Measurements from ENCODE around the gene CCDC106.

CCDC106 gene

DNA sequence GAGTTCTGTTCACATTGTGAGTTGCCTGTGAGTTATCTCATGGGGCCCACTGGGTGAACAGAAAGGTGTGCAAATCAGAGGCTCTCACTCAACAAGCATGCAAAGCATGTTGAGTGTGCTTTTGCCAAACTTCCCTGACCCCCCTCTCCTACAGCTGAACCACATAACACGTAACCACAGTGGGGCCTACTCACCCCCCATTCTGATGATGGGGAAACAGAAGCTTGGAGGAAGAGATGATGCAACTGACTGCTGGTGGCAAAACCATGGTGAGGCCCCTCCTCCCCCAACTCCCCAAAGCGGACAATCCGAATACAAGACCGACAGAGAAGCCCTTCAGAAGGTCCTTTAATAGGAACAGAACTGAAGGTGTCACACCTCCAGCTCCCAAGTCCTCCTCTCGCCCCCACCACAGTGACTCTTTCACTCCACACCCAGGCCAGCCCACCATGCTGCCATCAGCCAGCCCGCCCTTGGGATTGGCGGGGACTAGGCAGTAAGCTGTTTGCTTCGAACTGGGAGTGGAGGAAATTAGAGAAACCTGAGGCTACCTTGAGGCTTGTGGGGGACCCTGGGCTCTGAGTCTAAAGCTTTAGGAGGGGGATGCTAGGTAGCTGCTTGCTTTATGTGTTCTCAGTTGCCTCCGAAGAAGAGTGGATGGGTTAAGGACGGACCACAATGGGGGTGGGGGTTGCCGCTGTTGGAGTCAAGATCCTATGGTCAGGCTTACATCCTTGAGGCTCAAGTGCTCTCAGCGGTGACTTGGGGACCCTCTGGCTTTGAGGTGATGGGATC lies 27.4 kb upstream of the CCDC106 start:
- TF ChIP-seq, protein P1, sequence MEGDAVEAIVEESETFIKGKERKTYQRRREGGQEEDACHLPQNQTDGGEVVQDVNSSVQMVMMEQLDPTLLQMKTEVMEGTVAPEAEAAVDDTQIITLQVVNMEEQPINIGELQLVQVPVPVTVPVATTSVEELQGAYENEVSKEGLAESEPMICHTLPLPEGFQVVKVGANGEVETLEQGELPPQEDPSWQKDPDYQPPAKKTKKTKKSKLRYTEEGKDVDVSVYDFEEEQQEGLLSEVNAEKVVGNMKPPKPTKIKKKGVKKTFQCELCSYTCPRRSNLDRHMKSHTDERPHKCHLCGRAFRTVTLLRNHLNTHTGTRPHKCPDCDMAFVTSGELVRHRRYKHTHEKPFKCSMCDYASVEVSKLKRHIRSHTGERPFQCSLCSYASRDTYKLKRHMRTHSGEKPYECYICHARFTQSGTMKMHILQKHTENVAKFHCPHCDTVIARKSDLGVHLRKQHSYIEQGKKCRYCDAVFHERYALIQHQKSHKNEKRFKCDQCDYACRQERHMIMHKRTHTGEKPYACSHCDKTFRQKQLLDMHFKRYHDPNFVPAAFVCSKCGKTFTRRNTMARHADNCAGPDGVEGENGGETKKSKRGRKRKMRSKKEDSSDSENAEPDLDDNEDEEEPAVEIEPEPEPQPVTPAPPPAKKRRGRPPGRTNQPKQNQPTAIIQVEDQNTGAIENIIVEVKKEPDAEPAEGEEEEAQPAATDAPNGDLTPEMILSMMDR (conservative IDR thresholded peaks at IDR 0.05; ENCODE audit: control insufficient read depth, insufficient read depth, low read depth, low read length), result no peak
- no peak for DNase-seq (ENCODE audit: low read depth)
- H3K4me3 ChIP-seq (ENCODE audit: control insufficient read depth, low read depth, low read length), result no peak overlapping the region

DNA sequence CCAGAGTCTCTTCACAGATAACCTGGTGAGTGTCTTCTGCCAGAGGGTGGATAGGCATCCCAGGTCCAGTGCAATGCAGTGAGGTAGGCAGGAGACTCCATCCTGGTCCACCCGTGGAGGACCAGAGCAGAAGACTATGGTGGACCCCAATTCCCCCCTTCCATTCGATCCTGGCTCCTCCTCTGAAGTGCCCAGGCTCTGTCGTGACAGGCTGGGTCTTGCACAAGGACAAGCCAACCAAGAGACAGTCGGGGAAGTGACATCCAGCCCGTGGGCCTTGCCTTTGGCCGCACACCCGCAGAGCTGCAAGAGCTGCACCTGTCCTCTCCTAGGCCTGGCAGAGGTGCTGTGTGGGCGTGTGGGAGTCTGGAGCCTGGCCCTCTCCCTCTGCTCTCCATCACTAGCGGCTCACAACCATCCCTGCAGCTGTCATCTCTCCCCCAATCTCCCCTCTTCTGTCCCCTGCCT lies 26.8 kb upstream of the CCDC106 start:
- H3K4me3 ChIP-seq (ENCODE audit: control insufficient read depth, low read depth, low read length), result no peak overlapping the region
- TF ChIP-seq, protein P1 (conservative IDR thresholded peaks at IDR 0.05; ENCODE audit: control insufficient read depth, insufficient read depth, low read depth, low read length), result no peak
- DNase-seq (ENCODE audit: low read depth), result no peak

DNA sequence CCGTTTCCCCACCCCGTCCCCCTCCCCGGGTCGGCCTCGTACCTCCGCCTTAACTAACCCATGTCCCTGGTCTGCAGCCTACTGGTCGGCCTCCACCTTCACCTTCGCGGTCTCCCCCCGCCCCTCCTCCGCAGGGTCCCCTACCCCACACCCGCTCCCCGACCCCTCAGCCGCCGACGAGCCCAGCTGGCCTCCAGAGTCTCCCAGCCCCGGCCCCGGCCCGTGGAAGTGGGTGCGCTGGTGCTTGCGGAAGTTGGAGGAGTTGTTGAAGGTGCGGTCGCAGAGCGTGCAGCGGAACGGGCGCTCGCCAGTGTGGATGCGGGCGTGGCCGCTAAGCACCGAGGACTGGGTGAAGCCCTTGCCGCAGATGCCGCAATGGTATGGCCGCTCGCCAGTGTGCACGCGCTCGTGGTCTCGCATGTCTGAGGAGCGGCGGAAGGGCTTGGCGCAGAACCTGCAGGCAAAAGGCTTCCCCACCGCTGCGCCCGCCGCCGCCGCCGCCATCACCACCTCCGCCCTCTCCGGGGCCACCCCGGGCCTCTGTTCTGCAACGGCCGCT lies 26.3 kb upstream of the CCDC106 start:
- no peak for DNase-seq (ENCODE audit: low read depth)
- H3K4me3 ChIP-seq (ENCODE audit: control insufficient read depth, low read depth, low read length), result no peak overlapping the region
- TF ChIP-seq, protein P1 (conservative IDR thresholded peaks at IDR 0.05; ENCODE audit: control insufficient read depth, insufficient read depth, low read depth, low read length), result no peak

DNA sequence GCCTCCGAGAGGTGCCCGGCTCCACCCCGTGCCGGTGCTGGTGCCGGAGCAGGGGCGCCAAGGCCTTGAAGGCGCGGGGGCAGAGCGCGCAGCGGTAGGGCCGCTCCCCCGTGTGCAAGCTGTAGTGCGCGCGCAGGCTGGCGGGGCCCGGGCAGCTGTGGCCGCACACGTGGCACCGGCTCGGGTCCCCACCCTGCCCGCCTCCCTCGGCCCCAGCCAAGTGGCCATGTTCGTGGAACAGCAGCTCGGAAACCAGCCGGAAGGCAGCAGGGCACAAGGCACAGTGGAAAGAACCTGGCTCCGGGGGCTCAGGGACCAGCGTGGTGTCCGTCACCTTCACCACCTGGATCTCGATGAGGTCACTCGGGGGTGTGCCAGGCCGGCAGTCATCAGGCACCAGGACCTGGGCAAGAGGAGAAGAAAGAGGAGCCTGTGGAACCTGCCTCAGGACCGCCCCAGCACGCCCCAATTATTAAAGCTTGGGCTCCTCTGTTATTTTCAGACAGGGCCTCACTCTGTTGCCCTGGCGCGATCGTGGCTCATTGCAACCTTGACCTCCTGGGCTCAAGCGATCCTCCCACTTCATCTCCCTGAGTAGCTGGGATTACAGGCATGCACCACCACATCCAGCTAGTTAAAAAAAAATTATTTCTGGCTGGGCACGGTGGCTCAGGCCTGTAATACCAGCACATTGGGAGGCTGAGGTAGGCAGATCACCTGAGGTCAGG lies 25.6 kb upstream of the CCDC106 start:
- TF ChIP-seq, protein P1 (conservative IDR thresholded peaks at IDR 0.05; ENCODE audit: control insufficient read depth, insufficient read depth, low read depth, low read length), result no peak
- H3K4me3 ChIP-seq (ENCODE audit: control insufficient read depth, low read depth, low read length), result no peak overlapping the region
- no peak for DNase-seq (ENCODE audit: low read depth)

DNA sequence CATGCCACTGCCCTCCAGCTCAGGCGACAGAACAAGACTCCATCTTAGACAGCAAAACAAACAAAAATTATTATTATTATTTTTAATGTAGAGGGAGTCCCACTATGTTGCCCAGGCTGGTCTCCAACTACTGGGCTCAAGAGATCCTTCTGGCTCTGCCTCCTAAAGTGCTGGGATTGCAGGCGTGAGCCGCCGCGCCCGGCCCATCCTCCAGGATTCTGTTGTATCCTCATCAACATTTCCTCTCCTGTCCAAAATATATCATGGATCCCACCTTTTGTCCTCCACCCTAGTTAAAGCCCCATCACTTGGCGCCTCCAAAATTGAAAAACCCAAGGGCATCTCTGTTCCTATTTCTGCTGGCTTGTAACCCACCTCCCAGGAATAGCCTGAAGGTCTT lies 24.9 kb upstream of the CCDC106 start:
- no peak for DNase-seq (ENCODE audit: low read depth)
- TF ChIP-seq, protein P1 (conservative IDR thresholded peaks at IDR 0.05; ENCODE audit: control insufficient read depth, insufficient read depth, low read depth, low read length), result no peak
- H3K4me3 ChIP-seq (ENCODE audit: control insufficient read depth, low read depth, low read length), result no peak overlapping the region

DNA sequence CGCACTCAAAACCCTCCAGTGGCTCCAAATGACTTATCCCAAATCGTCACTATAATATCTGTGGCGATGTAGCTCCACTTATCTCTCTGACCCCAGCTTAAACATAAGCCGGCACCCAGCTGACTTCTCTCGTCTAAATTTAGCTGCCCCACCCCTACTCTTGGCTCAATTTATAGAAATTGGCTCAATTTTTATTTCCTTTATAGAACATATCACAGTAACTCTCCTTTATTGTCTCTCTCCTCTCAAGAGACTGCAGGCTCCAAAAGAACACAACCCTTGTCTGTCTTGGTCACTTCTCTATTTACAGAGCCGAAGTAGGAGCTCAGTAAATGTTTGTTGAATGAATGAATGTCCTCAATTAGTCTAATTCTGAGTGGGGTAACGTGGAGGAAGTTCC lies 24.5 kb upstream of the CCDC106 start:
- H3K4me3 ChIP-seq (ENCODE audit: control insufficient read depth, low read depth, low read length), result no peak overlapping the region
- TF ChIP-seq, protein P1 (conservative IDR thresholded peaks at IDR 0.05; ENCODE audit: control insufficient read depth, insufficient read depth, low read depth, low read length), result no peak

More for the DNA sequence above, 24.5 kb upstream of the CCDC106 start:
- DNase-seq (ENCODE audit: low read depth), result no peak
